DMS114 treated with DMSO at 0.1 percent for 48 hours (cell line): ENCODE results near the gene GTPBP3.

ENCODE experiments used
- DNase-seq: peaks from one replicate; lab custom pipeline; 2025; ENCODE audit not compliant: unreplicated experiment; lab: John Stamatoyannopoulos, UW

Gene GTPBP3

DNA sequence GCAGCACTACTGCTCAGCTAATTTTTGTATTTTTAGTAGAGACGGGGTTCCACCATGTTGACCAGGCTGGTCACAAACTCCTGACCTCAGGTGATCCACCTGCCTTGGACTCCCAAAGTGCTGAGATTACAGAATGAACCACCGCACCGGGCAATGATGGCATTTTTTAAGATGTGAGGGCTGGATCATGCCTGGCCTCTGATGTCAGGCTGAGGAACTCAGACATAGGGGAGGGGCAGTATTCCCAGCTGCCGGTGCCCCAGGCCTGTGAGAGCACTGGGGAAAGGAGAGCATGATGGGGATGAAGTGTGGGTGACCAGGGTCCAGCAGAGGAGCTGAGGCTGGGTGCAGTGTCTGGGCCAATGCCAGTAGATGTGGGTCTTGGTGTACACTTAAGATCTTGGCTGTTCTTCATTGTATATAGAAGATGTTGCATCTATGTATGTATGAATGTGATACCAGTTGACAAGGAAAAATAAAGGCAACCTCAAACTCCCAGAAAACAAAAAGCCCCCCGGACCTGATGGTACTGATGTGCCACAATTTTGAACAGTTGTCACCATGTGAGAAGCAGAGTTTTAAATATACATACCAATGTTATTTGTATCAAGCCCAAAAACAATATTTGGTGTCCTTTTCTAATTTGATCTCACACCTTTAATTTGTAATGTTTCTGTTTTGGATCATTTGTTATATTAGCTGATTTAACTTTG lies 43.2 kb downstream of the GTPBP3 start:
- no peak for DNase-seq

DNA sequence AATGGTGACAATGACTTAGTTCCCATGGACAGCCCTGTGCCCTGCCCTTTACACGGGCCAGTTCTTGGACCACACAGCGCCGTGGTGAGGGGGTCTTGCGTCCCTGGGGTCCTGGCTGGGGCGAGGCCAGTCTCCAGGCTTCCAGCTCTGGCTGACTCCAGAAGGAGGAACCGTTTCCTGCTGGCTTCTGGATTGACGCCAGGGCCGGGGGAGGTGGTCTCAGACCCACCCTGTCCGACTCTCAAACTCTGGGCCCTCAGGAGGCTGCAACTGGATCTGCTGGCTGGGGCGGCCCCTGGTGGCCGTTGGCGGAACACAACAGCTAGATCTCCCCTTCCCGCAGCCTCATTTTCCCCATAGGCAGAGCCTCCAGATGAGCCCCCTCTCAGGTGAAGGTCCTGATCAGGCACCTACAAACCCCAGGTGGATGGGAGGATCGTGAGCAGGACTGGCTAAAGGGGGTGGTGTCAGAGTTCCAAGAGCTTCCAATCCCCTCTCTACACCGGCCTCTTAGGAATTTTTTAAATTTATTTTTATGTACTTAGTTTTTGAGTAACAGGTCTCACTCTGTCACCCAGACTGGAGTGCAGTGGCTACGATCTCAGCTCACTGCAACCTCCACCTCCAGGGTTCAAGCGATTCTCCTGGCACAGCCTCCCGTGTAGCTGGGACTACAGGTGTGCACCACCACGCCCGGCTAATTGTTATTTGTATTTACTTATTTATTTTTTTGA lies 48.7 kb downstream of the GTPBP3 start:
- peak; percentile 43 for DNase-seq

DNA sequence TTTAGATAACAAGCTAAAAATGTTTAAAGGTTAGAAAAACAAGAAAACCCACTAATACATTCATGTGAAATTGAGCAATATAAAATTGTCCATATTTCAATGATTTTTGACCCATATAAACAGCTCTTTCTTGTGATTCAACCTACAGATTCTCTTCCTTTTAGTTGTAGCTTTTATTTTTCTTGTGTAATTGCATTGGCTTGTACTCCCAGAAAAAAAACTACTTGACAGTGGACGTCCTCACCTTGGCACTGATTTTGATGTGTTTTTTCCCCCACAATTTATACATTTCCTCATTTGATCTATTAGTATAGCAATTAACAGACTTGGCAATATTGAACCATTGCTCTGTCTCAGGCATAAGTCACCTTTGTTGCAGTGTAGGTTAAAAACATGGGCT lies 51.9 kb downstream of the GTPBP3 start:
- DNase-seq: no peak

DNA sequence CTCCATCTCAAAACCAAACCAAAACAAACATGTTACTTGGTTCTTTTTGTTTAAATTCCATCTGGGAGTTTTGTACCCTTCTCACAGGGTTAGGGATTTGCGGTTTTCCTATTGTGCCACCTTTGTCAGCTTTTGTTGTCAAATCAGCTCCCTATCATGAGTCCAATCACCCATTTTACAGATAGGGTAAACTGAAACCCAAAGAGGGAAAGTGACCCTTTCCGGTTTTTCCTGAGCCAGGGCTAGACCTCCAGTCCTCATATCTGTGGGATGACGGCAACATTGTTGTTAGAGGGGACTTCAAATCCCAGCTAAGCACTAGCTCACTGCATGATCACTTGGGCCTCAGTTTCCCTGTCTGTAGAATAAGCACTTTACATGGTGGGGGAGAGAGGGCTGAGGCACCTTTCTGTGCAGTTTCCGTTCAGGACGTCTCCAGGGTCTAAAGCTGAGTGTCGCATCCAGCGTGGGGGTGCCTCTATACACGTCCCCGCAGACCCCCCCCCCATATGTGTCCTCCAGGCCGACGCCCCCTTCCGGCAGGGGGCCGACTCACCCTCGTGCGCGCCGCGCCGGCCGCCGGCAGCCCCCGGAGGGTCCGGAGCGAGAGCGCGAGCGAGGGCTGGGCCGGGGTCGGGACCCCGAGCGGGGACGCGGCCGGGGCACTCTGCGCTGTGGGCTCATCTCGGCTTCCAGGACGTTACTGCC lies 52.8 kb downstream of the GTPBP3 start:
- no peak for DNase-seq

DNA sequence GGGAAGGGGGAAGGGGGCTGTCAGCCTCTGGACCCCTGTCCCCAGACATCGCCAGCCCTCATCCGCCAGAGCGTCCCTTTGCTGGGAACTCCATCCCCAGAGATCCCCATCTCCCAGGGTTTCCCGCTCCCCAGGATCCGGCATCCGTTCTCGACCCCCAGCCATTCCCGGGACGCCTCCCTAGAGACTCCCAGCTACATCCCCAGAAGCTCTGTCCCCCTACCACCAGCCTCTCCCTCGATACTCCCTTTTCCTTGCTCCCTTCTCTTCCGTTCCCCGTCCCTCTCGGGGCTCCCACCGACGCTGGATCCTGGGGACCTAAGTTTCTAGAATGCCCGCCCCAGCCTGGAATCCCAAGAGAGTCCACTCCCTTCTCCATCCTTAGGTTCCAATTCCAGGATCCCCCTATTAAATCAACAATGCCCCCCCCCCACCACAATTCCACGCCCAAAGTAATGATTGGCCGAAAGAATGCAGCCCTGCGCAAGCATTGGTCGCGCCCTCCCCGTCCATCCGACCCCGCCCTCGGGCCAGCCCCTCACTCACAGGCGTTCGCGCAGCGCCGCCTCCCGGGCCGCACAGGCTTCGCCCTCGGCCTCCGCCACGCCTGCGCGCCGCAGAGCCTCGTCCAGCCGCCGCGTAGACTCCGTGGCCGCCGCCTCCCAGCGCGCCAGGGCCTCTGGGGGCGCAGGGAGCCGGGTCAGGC lies 53.5 kb downstream of the GTPBP3 start:
- peak; percentile 94 for DNase-seq

DNA sequence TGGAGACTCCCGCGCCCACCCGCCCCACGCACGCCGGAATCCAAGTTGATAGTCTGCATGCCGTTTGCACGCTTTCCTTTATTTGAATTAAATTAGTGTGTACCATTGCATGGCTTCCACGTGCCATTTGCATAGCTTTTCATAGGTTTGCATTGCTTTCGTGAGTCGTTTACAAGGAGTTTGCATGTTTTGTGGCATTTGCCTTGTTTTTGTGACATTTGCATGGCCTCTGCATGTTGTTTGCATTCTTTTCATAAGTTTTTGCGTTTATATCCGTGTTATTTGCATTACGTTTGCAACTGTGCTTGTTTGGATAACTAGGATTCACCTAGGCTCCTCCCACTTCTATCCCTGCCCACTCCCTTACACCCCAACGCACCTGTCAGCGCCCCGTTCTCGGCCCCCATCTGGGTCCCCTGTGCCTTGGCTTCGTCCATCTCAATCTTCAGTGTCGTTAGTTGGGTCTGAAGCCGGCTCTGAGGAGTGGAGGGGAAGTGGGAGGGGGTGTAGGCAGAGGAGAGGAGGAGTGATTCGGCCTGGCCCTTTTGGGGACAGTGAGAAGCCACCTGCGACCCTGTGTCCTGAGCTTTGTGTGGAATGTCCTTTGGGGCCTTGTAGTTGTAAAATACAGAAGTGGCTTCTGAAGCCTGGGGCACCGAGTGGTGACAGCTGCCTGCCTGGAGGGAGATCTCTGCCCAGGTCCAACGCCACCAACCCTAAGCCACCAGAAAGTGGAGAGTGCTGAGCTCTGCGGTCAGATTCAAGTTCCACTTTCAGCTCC lies 54.2 kb downstream of the GTPBP3 start:
- DNase-seq: no peak
